Measurements from ENCODE around the gene PIBF1. TPM values are rescaled to one million over a fixed set of nuclear protein-coding genes. Genes with fewer than 3 reads are reported as not detected.
"Not testable (repeated sequence)": the region's sequence is repeated elsewhere in the genome, so short reads cannot be mapped to it uniquely, and the experiment has no call there.

The PIBF1 gene
- total and polyA plus RNA-seq, 5 donors: 10.5 to 17.7 (median 12.4) TPM

GRCh38 chr13:72782717-72783116 lies 784 bp downstream of the PIBF1 start:
- DNase-seq (no peak), ATAC-seq (no peak)
- Histone ChIP-seq H3K27me3 (ENCODE audit: control insufficient read depth, insufficient read depth) (no peaks in the 10 kb centered on the region), H3K27ac (ENCODE audit: low read length) (no peak overlapping the region), H3K4me3 (ENCODE audit: low read length) (peak overlapping the region; percentile 79), H3K9me3 (ENCODE audit: control insufficient read depth, low read length) (no peaks in the 10 kb centered on the region), H3K4me1 (ENCODE audit: control insufficient read depth, insufficient read depth, low read length) (no peaks in the 10 kb centered on the region)
- intact Hi-C loops (cut with DNase I): no loop called here
- 3% methylated on average over 7 of the region's 7 CpGs for WGBS

- 96% methylated on average over 4 of the region's 4 CpGs for WGBS
- H3K4me1 ChIP-seq (ENCODE audit: control insufficient read depth, insufficient read depth, low read length); H3K27me3 ChIP-seq (ENCODE audit: control insufficient read depth, insufficient read depth); intact Hi-C loops (cut with DNase I); H3K27ac ChIP-seq (ENCODE audit: low read length); H3K4me3 ChIP-seq (ENCODE audit: low read length); DNase-seq; H3K9me3 ChIP-seq (ENCODE audit: control insufficient read depth, low read length); ATAC-seq: not testable (repeated sequence)
These were observed 2.7 kb downstream of the PIBF1 start for GRCh38 chr13:72784679-72785078.

GRCh38 chr13:72788831-72789230 lies 6.9 kb downstream of the PIBF1 start:
- Histone ChIP-seq H3K27ac (ENCODE audit: low read length) (no peak overlapping the region), H3K9me3 (ENCODE audit: control insufficient read depth, low read length) (no peaks in the 10 kb centered on the region), H3K27me3 (ENCODE audit: control insufficient read depth, insufficient read depth) (no peaks in the 10 kb centered on the region), H3K4me1 (ENCODE audit: control insufficient read depth, insufficient read depth, low read length) (peaks cover 4% of the 10 kb centered on the region), H3K4me3 (ENCODE audit: low read length) (no peak overlapping the region)
- intact Hi-C loops (cut with DNase I): no loop called here
- WGBS: 55% methylated on average over 1 of the region's 1 CpG
- ATAC-seq (no peak), DNase-seq (no peak)

- H3K4me1 ChIP-seq (ENCODE audit: control insufficient read depth, insufficient read depth, low read length): peaks cover 4% of the 10 kb centered on the region
- no peak overlapping the region for H3K4me3 ChIP-seq (ENCODE audit: low read length)
- ATAC-seq: no peak
- intact Hi-C loops (cut with DNase I): no loop called here
- H3K27me3 ChIP-seq (ENCODE audit: control insufficient read depth, insufficient read depth): no peaks in the 10 kb centered on the region
- H3K9me3 ChIP-seq (ENCODE audit: control insufficient read depth, low read length): no peaks in the 10 kb centered on the region
- WGBS: 99% methylated on average over 2 of the region's 2 CpGs
- no peak overlapping the region for H3K27ac ChIP-seq (ENCODE audit: low read length)
- DNase-seq: no peak
These were observed 10.7 kb downstream of the PIBF1 start for GRCh38 chr13:72792640-72793039.

GRCh38 chr13:72798817-72799216 lies 16.9 kb downstream of the PIBF1 start:
- 62% methylated on average over 3 of the region's 3 CpGs for WGBS
- H3K27ac ChIP-seq (ENCODE audit: low read length): no peak overlapping the region
- DNase-seq (no peak), ATAC-seq (no peak)
- intact Hi-C loops (cut with DNase I): no loop called here
- H3K9me3 ChIP-seq (ENCODE audit: control insufficient read depth, low read length): no peaks in the 10 kb centered on the region
- no peak overlapping the region for H3K4me3 ChIP-seq (ENCODE audit: low read length)
- no peaks in the 10 kb centered on the region for H3K4me1 ChIP-seq (ENCODE audit: control insufficient read depth, insufficient read depth, low read length)
- no peaks in the 10 kb centered on the region for H3K27me3 ChIP-seq (ENCODE audit: control insufficient read depth, insufficient read depth)

- intact Hi-C loops (cut with DNase I): no loop called here
- ATAC-seq (no peak), DNase-seq (no peak)
- Histone ChIP-seq H3K27me3 (ENCODE audit: control insufficient read depth, insufficient read depth) (no peaks in the 10 kb centered on the region), H3K4me1 (ENCODE audit: control insufficient read depth, insufficient read depth, low read length) (no peaks in the 10 kb centered on the region), H3K4me3 (ENCODE audit: low read length) (no peak overlapping the region), H3K27ac (ENCODE audit: low read length) (no peak overlapping the region), H3K9me3 (ENCODE audit: control insufficient read depth, low read length) (no peaks in the 10 kb centered on the region)
- 96% methylated on average over 1 of the region's 1 CpG for WGBS
These were observed 22.4 kb downstream of the PIBF1 start for GRCh38 chr13:72804301-72804700.

GRCh38 chr13:72805676-72806346 lies 23.9 kb downstream of the PIBF1 start:
- Histone ChIP-seq H3K27me3 (ENCODE audit: control insufficient read depth, insufficient read depth) (no peaks in the 10 kb centered on the region), H3K4me3 (ENCODE audit: low read length) (no peak overlapping the region), H3K4me1 (ENCODE audit: control insufficient read depth, insufficient read depth, low read length) (no peaks in the 10 kb centered on the region), H3K27ac (ENCODE audit: low read length) (no peak overlapping the region), H3K9me3 (ENCODE audit: control insufficient read depth, low read length) (no peaks in the 10 kb centered on the region)
- ATAC-seq (no peak), DNase-seq (no peak)
- intact Hi-C loops (cut with DNase I): no loop called here
- WGBS: 98% methylated on average over 1 of the region's 1 CpG

- 98% methylated on average over 1 of the region's 1 CpG for WGBS
These were observed 24.6 kb downstream of the PIBF1 start for GRCh38 chr13:72806514-72806913.

GRCh38 chr13:72808917-72809500 lies 27.1 kb downstream of the PIBF1 start:
- no peak overlapping the region for H3K4me3 ChIP-seq (ENCODE audit: low read length)
- DNase-seq (no peak), ATAC-seq (no peak)
- no peaks in the 10 kb centered on the region for H3K9me3 ChIP-seq (ENCODE audit: control insufficient read depth, low read length)
- intact Hi-C loops (cut with DNase I): no loop called here
- no peak overlapping the region for H3K27ac ChIP-seq (ENCODE audit: low read length)
- 17% methylated on average over 1 of the region's 1 CpG for WGBS
- no peaks in the 10 kb centered on the region for H3K4me1 ChIP-seq (ENCODE audit: control insufficient read depth, insufficient read depth, low read length)
- H3K27me3 ChIP-seq (ENCODE audit: control insufficient read depth, insufficient read depth): no peaks in the 10 kb centered on the region

More at GRCh38 chr13:72806514-72806913, 24.6 kb downstream of the PIBF1 start:
- H3K9me3 ChIP-seq (ENCODE audit: control insufficient read depth, low read length); H3K27me3 ChIP-seq (ENCODE audit: control insufficient read depth, insufficient read depth); H3K27ac ChIP-seq (ENCODE audit: low read length); DNase-seq; H3K4me3 ChIP-seq (ENCODE audit: low read length); H3K4me1 ChIP-seq (ENCODE audit: control insufficient read depth, insufficient read depth, low read length); ATAC-seq; intact Hi-C loops (cut with DNase I): not testable (repeated sequence)

GRCh38 chr13:72820156-72820897 lies 38.4 kb downstream of the PIBF1 start:
- ATAC-seq (no peak), DNase-seq (no peak)
- Histone ChIP-seq H3K27me3 (ENCODE audit: control insufficient read depth, insufficient read depth) (no peaks in the 10 kb centered on the region), H3K9me3 (ENCODE audit: control insufficient read depth, low read length) (no peaks in the 10 kb centered on the region), H3K4me1 (ENCODE audit: control insufficient read depth, insufficient read depth, low read length) (peaks cover 1% of the 10 kb centered on the region), H3K27ac (ENCODE audit: low read length) (no peak overlapping the region), H3K4me3 (ENCODE audit: low read length) (no peak overlapping the region)
- intact Hi-C loops (cut with DNase I): no loop called here
- WGBS: 80% methylated on average over 8 of the region's 8 CpGs

- Histone ChIP-seq H3K4me1 (ENCODE audit: control insufficient read depth, insufficient read depth, low read length) (peaks cover 1% of the 10 kb centered on the region), H3K27ac (ENCODE audit: low read length) (no peak overlapping the region), H3K9me3 (ENCODE audit: control insufficient read depth, low read length) (no peaks in the 10 kb centered on the region), H3K27me3 (ENCODE audit: control insufficient read depth, insufficient read depth) (no peaks in the 10 kb centered on the region), H3K4me3 (ENCODE audit: low read length) (no peak overlapping the region)
- intact Hi-C loops (cut with DNase I): no loop called here
- 66% methylated on average over 1 of the region's 1 CpG for WGBS
- ATAC-seq: no peak
- DNase-seq: no peak
These were observed 39.0 kb downstream of the PIBF1 start for GRCh38 chr13:72820898-72821279.

All from right cardiac atrium (tissue), 5 donors.